Measurements from ENCODE around the gene CDH8.

GRCh38 chr16:61872778-61873119 lies 163.5 kb downstream of the CDH8 start:
- TF ChIP-seq CTCF (IDR thresholded peaks at IDR 0.05; ENCODE audit: insufficient read depth, low read length), result no peak
- TF ChIP-seq POLR2AphosphoS5 (IDR thresholded peaks at IDR 0.05; ENCODE audit: low read depth), result no peak

All from HL-60 (cell line).